Measurements from ENCODE around the gene TCERG1L.

DNA sequence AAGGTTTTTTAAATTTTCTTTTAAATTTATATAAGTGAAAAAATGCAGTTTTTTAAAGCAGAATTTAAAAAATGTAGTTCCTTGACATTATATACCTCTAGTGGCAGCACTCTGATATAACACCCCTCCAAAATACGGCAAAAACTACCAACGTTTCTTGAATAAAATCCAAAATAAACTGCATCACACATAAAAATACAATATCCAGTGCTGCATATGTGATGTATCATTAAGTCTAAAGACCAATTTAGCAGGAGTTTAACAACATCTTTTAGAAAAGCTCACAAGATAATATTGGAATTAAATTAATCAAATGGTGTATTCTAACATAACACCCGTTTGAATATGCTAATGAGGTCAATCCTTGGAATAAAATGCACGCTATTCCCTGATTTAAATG, 1.4 kb downstream of the TCERG1L start:
- TF ChIP-seq CTCF (conservative IDR thresholded peaks at IDR 0.05): peak; percentile 53
- no peak for TF ChIP-seq EZH2 (IDR thresholded peaks at IDR 0.05; ENCODE audit: low read depth)

Measured in PC-9 (cell line).